HL-60/S4 treated with retinoic acid at 250 ng/mL for 4 days and 3 days (cell line): ENCODE data around the gene TTC9B.

Experiments used
- in situ Hi-C: fragments of 300-500 bp; cut with MboI; formaldehyde crosslinking; loops from 2 replicates; pipeline ENCODE4 v1.7.0; 2022; ENCODE audit warnings: low sequenced_read_pairs

TTC9B gene

GRCh38 chr19:40249201-40249600, 31.0 kb upstream of the TTC9B start:
- in situ Hi-C loops, result no loop called here

GRCh38 chr19:40247735-40248262, 29.6 kb upstream of the TTC9B start:
- in situ Hi-C loops, result no loop called here

- in situ Hi-C loops, result no loop called here
These were observed 29.0 kb upstream of the TTC9B start for GRCh38 chr19:40247178-40247577.

DNA sequence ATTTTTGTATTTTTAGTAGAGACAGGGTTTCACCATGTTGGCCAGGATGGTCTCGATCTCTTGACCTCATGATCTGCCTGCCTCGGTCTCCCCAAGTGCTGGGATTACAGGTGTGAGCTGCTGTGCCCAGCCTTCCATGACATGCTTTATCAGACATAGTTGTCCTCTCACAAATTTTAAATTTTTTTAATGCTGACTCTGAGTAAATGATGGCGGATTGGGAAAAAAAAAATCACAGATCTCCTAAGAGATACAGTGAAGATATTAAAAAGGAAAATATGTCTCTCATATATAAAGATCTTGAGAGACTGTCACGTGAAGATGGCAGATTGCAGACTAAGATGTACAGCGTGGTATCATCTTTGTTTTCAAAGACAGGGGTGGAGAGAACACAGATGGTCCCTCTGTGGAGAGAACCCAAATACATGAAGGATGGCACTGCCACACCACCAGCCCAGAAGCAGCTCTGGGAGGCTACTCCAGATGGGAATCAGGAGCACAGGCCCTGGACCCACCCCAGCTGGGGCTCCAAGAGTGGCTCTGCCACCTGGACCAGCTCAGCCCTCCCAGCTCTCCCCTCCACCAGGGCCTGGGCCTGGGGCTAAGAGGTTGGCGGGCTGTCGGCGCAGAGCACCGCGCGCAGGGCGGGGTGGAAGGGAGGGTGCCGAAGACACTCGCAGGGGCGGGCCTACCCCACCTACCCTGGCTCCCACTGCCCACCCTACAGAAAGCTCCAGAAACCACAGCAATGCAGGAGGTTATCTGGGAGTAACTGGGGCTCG, 28.3 kb upstream of the TTC9B start:
- in situ Hi-C loops, result no loop called here

GRCh38 chr19:40245506-40246128, 27.4 kb upstream of the TTC9B start:
- in situ Hi-C loops, result no loop called here

- in situ Hi-C loops, result no loop called here
These were observed 26.6 kb upstream of the TTC9B start for GRCh38 chr19:40244579-40245317.

- in situ Hi-C loops, result no loop called here
These were observed 25.0 kb upstream of the TTC9B start for GRCh38 chr19:40243181-40243580.

DNA sequence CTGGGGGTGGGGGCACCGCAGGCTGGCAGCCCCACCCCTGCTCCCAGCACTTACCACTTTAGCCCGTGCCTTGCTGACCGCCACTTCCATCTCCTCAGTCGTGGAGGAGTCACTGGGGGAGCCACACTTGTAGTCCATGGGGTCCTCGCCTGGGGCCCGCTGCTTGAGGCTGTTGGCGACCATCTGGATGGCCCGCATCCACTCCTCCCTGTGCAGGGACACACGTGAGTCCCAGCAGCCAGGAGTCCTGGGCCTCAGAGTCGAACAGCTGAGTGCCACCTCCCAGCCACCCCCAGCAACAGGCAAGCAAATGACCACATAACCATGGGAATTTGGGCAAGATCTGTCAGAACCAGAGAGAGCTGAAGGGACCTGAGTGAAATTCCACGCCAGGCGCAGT, 24.3 kb upstream of the TTC9B start:
- in situ Hi-C loops, result no loop called here

DNA sequence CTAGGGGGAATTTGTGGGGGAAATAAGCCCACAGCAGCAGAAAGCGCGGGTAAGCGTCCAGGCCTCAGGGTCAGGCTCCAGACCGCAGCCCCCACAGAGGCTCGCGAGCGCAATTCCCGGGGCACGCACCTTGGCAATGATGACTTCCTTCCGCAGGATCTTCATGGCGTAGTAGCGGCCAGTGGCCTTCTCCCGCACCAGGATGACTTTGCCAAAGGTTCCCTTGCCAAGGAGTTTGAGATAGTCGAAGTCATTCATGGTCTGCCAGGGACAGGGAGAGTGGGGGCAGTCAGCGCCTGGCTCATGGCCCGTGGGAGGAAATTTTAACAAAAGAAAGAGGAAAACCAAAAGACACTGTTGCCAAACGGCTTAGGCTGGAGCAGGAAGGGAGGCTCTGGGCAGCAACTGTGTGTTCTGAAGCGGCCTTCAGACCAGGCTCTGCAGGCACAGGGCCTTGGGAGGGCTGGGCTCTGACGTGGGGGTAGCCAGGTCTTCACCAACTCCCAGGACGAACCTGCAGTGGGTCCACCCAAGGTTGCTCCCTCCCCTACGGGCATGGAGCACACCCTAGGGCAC, 23.7 kb upstream of the TTC9B start:
- in situ Hi-C loops, result no loop called here

GRCh38 chr19:40241125-40241808, 23.1 kb upstream of the TTC9B start:
- in situ Hi-C loops, result no loop called here

- in situ Hi-C loops, result no loop called here
These were observed 22.1 kb upstream of the TTC9B start for GRCh38 chr19:40240332-40240731.

DNA sequence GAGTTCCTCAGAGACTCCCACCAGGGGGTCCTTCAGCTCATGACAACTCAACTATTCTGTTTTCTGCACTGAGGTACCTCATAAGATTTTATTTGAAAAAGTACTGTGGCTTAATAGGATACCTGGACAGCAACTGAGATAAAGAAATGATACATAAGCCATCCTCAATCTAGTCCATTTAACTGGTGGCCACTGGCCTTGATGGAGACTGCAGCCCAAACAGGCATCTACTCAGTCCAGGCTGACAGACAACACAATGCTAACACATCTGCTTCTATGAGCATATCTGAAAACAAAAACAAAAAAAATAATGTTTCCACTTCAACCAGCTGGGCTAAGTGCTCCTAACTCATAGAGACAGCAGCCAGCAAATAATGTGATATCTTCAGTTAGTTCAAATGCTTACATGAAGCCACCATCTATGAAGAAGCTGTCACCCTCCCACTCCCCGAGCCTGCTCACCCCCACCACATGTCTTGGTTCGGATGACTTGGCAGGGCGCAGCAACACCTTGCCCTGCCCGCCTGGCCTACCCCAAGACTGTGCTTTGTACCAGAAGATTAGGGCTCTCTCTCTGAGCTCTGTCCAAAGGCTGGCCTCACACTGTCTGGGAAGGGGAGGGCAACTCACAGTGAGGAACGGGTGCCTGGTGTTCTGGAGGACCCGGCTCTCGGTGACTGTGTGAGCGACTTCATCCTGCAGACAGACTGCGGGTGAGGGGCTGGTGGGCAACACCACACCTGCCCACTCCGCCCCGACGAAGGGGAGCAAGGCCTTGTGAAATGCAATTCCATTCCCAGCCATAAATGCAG, 21.4 kb upstream of the TTC9B start:
- in situ Hi-C loops, result no loop called here

GRCh38 chr19:40238775-40239174, 20.6 kb upstream of the TTC9B start:
- in situ Hi-C loops, result no loop called here

DNA sequence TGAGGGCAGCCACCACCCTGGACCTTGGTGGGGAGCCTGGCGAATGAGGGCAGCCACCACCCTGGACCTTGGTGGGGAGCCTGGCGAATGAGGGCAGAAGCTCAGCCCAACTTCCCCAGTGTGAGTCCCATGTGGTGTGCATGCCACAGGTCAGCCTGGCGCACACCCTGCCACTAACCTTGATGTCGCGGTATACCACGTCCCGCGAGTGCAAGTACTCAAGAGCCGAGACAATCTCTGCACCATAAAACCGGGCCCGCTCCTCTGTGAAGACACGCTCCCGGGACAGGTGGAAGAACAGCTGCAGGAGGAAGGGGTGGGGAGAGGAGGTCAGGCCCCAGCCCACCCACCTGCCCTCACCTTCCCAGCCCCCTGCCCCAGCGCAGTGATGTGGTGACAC, 19.6 kb upstream of the TTC9B start:
- in situ Hi-C loops, result no loop called here

DNA sequence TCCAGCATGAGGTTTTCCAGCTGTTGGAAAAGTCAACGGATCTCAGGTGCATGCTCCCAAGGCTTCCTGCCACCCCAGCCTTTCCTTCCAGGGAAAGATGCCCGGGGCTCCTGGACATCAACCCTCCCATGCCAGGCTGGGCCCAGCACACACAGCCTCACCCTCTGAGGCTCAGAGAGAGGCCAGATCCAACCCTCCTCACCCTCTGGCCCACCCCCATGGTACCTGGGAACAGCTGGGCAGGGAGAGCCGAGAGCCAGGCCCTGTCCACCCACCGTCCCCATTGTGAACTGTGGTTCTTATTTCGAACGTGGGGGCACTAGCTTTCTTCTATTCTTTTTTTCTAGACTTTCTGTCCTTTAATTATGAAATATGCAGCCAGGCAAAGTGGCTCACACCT, 18.2 kb upstream of the TTC9B start:
- in situ Hi-C loops, result no loop called here

DNA sequence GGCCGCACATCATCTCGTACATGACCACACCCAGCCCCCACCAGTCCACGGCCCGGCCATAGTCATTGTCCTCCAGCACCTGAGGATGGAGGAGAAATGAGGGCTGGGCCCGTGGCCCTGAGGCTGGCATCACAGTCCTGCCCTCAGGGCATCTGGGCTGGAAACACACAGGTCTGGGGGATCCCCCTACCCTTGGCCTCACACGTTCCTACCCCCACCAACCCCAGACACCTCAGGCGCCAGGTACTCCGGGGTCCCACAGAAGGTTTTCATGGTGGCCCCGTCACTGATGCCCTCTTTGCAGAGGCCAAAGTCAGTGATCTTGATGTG, 17.8 kb upstream of the TTC9B start:
- in situ Hi-C loops, result no loop called here

DNA sequence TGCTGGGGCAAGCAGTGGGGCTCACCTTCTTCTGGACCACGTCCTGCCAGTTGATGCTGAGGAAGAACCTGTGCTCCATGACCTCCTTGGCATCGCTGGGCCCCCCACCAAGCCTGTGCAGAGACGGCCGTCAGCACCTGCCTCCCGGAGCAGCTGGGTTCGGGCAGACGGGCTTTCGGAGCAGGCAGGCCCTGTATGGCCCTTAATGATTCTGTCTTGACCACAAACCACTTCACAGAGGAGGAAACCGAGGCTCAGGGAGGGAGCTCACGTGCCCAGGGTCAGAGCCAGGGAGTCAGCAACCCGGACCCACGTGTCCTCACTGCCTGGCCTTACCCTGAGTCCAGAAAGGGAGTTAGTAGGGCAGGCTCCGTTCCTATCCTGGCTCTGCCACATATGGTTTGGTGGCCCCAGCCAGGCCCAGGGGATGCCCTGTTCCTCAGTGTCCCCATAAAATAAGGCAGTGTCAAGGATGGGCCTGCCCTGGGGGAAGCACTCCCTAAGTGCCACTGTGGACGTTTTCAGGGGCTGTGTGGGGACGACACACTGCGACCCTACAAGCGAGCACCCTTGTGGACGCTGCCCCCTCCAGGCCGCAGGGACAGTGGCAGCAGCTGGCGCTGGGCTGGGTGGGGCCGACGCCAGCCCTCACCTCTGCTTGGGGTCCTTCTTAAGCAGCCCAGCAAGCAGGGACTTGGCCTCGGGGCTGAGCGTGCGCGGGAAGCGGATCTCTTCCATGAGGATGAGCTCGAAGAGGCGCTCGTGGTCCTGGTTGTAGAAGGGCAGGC, 17.2 kb upstream of the TTC9B start:
- in situ Hi-C loops, result no loop called here

- in situ Hi-C loops, result no loop called here
These were observed 16.4 kb upstream of the TTC9B start for GRCh38 chr19:40234429-40235237.
